ENCODE measurements around the gene EHBP1. TPM values are rescaled to one million over a fixed set of nuclear protein-coding genes. Genes with fewer than 3 reads are reported as not detected.

EHBP1 gene
- total and polyA plus RNA-seq, 2 donors (not counting 3 experiments of a cell fraction or from before 2014, with no cell fraction given) = 8.4 to 34.8 TPM

DNA sequence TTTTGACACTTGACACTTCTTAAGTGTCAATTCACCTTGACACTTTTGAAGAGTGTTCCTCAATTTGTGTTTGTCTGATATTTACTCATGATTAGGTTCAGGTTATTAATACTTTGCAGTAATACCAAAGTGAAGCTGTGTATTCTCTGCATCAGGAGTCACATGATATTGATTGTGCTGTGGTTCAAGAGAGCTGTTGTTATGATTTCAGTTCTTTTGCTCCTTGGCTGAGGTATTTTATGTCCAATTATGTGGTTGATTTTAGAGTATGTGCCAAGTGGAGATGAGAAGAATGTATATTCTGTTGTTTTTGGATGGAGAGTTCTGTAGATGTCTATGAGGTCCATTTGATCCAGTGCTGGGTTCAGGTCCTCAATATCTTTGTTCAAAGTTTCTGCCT, 17.2 kb downstream of the EHBP1 start:
- H3K36me3 ChIP-seq (ENCODE audit: control insufficient read depth in 2 of 2, extremely low read depth in 1 of 2, insufficient read depth in 2 of 2, low read length in 2 of 2) = no peaks in the 10 kb centered on the region
- no peak overlapping the region for H3K9ac ChIP-seq (replicated peaks; ENCODE audit: extremely low read depth, insufficient read depth, low read length)
- ChIA-PET POLR2A (no interaction called here), CTCF (interaction anchor here (2.2 kb wide), 1 partner anchor 266 kb away, joined by 9 read pairs; no protein-coding TSS in a partner anchor)
- no TSS peak for BruUV-seq (replicated peaks)
- H3K27ac ChIP-seq (ENCODE audit: insufficient read depth, low read depth, low read length) = no peak overlapping the region
- H4K20me1 ChIP-seq (replicated peaks; ENCODE audit: control insufficient read depth, extremely low read depth, insufficient read depth, low read length) = no peaks in the 10 kb centered on the region
- no peaks in the 10 kb centered on the region for H3K9me3 ChIP-seq (replicated peaks; ENCODE audit: control insufficient read depth, insufficient read depth, low read length)
- no peak overlapping the region for H3K4me2 ChIP-seq (ENCODE audit: insufficient read depth, low read length)
- DNase-seq (ENCODE audit: low read depth, low spot score) (no peak), FAIRE-seq (no peak)
- peaks cover 24% of the 10 kb centered on the region for H3K79me2 ChIP-seq (ENCODE audit: control insufficient read depth, insufficient read depth, low read length)
- intact Hi-C loops (cut with micrococcal nuclease) (no loop called here), dilution Hi-C loops (cut with MboI; ENCODE audit: extremely low pct_ligation_motif_present, low sequenced_read_pairs) (no loop called here)
- no peaks in the 10 kb centered on the region for H3K27me3 ChIP-seq (ENCODE audit: control insufficient read depth in 2 of 2, insufficient read depth in 2 of 2, low read length in 2 of 2)
- no peak overlapping the region for H2AFZ ChIP-seq (ENCODE audit: low read depth, low read length)
- no peaks in the 10 kb centered on the region for H3K4me1 ChIP-seq (ENCODE audit: control insufficient read depth, extremely low read depth, insufficient read depth, low read length)
- H3K4me3 ChIP-seq (replicated peaks in 1 of 3; ENCODE audit: insufficient read depth in 1 of 3, low read depth in 1 of 3, low read length in 3 of 3) = no peak overlapping the region
- TF ChIP-seq, protein P1, sequence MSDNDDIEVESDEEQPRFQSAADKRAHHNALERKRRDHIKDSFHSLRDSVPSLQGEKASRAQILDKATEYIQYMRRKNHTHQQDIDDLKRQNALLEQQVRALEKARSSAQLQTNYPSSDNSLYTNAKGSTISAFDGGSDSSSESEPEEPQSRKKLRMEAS (IDR thresholded peaks at IDR 0.05; ENCODE audit: insufficient read depth, insufficient read length) = no peak
- TF ChIP-seq MYC (IDR thresholded peaks at IDR 0.05; ENCODE audit: low read depth, low read length) (no peak), POLR2A (IDR thresholded peaks at IDR 0.05; ENCODE audit: low read depth, low read length) (no peak), POLR2AphosphoS5 (IDR thresholded peaks at IDR 0.05; ENCODE audit: insufficient read depth, low read depth, low read length) (no peak), FOS (IDR thresholded peaks at IDR 0.05; ENCODE audit: borderline replicate concordance, insufficient read depth, low read length) (no peak), JUN (IDR thresholded peaks at IDR 0.05; ENCODE audit: borderline replicate concordance, insufficient read depth, insufficient read length, low read depth) (no peak), GATA2 (IDR thresholded peaks at IDR 0.05; ENCODE audit: insufficient read depth, insufficient read length, low read depth, low read length) (no peak), EZH2 (IDR thresholded peaks at IDR 0.05; ENCODE audit: borderline replicate concordance, low read depth, low read length, severe bottlenecking) (no peak)
- TF ChIP-seq, protein P2, sequence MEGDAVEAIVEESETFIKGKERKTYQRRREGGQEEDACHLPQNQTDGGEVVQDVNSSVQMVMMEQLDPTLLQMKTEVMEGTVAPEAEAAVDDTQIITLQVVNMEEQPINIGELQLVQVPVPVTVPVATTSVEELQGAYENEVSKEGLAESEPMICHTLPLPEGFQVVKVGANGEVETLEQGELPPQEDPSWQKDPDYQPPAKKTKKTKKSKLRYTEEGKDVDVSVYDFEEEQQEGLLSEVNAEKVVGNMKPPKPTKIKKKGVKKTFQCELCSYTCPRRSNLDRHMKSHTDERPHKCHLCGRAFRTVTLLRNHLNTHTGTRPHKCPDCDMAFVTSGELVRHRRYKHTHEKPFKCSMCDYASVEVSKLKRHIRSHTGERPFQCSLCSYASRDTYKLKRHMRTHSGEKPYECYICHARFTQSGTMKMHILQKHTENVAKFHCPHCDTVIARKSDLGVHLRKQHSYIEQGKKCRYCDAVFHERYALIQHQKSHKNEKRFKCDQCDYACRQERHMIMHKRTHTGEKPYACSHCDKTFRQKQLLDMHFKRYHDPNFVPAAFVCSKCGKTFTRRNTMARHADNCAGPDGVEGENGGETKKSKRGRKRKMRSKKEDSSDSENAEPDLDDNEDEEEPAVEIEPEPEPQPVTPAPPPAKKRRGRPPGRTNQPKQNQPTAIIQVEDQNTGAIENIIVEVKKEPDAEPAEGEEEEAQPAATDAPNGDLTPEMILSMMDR (IDR thresholded peaks at IDR 0.05; ENCODE audit: extremely low read depth in 1 of 2, insufficient read depth in 1 of 2, low read depth in 1 of 2, low read length in 2 of 2) = no peak
- no peaks in the 10 kb centered on the region for H3K9me1 ChIP-seq (replicated peaks; ENCODE audit: control insufficient read depth, extremely low read depth, insufficient read depth, low read length)
